ENCODE data around the gene STRN4. TPM values are rescaled to one million over a fixed set of nuclear protein-coding genes. Genes with fewer than 3 reads are reported as not detected.

Gene STRN4
- total RNA-seq, 1 experiment from 2014 or later, result 134 TPM

DNA sequence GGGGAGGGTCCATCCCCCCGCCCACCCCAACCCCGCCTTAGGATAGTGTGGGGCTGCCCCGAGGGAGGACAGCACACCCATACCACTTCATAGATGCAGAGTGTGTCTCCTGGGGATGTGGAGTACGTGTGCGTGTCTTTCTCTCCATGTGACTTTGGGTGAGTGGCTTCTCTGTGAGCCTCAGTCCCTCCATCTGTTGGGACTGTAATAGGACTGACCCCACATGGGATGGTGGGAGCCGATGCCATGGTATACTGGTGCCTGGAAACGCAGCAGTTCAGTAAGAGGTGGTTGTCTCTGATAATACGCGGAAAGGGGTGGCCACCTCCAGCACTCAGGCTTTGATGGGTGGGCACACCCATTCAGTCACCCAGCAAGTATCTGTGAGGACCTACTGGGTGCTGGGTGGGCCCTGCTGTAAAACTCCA is 28.5 kb downstream of the STRN4 start:
- TF ChIP-seq EZH2 (IDR thresholded peaks at IDR 0.05; ENCODE audit: borderline replicate concordance, low read depth, low read length, poor library complexity, severe bottlenecking), result no peak
- TF ChIP-seq, protein P1, sequence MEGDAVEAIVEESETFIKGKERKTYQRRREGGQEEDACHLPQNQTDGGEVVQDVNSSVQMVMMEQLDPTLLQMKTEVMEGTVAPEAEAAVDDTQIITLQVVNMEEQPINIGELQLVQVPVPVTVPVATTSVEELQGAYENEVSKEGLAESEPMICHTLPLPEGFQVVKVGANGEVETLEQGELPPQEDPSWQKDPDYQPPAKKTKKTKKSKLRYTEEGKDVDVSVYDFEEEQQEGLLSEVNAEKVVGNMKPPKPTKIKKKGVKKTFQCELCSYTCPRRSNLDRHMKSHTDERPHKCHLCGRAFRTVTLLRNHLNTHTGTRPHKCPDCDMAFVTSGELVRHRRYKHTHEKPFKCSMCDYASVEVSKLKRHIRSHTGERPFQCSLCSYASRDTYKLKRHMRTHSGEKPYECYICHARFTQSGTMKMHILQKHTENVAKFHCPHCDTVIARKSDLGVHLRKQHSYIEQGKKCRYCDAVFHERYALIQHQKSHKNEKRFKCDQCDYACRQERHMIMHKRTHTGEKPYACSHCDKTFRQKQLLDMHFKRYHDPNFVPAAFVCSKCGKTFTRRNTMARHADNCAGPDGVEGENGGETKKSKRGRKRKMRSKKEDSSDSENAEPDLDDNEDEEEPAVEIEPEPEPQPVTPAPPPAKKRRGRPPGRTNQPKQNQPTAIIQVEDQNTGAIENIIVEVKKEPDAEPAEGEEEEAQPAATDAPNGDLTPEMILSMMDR (conservative IDR thresholded peaks at IDR 0.05; ENCODE audit: low read depth, low read length), result no peak
- Histone ChIP-seq H3K36me3 (ENCODE audit: insufficient read depth, low read length, poor library complexity, severe bottlenecking) (peaks cover 22% of the 10 kb centered on the region), H3K27me3 (replicated peaks; ENCODE audit: insufficient read depth, low read depth, low read length, poor library complexity) (no peaks in the 10 kb centered on the region), H3K27ac (ENCODE audit: low read depth, low read length, poor library complexity, severe bottlenecking) (no peak overlapping the region), H3K4me3 (ENCODE audit: low read depth, low read length, poor library complexity, severe bottlenecking) (peak overlapping the region; percentile 73), H3K4me1 (ENCODE audit: insufficient read depth, low read length, poor library complexity, severe bottlenecking) (peaks cover 20% of the 10 kb centered on the region), H3K9me3 (ENCODE audit: low read depth, low read length, poor library complexity, severe bottlenecking) (no peaks in the 10 kb centered on the region)
- CTCF ChIA-PET, result no interaction called here
- BruUV-seq (replicated peaks), result no TSS peak
- no peak for DNase-seq (ENCODE audit: low spot score)
- intact Hi-C loops (cut with micrococcal nuclease; ENCODE audit: unreplicated experiment), result no loop called here
- POLR2A ChIA-PET (ENCODE audit: low non-redundant PET), result no interaction called here

GRCh38 chr19:46717034-46717715 is 29.1 kb downstream of the STRN4 start, which contains the start of gene PRKD2:
Gene PRKD2, minus strand, starts transcription at chr19:46717114. Its CDS starts 744 bp downstream, at chr19:46716370.
- Histone ChIP-seq H3K36me3 (ENCODE audit: insufficient read depth, low read length, poor library complexity, severe bottlenecking) (peaks cover 18% of the 10 kb centered on the region), H3K27ac (ENCODE audit: low read depth, low read length, poor library complexity, severe bottlenecking) (peak within 1 kb of the TSS; percentile 80), H3K27me3 (replicated peaks; ENCODE audit: insufficient read depth, low read depth, low read length, poor library complexity) (no peaks in the 10 kb centered on the region), H3K4me3 (ENCODE audit: low read depth, low read length, poor library complexity, severe bottlenecking) (peak within 1 kb of the TSS; percentile 73), H3K9me3 (ENCODE audit: low read depth, low read length, poor library complexity, severe bottlenecking) (no peaks in the 10 kb centered on the region), H3K4me1 (ENCODE audit: insufficient read depth, low read length, poor library complexity, severe bottlenecking) (peaks cover 20% of the 10 kb centered on the region)
- no peak for TF ChIP-seq EZH2 (IDR thresholded peaks at IDR 0.05; ENCODE audit: borderline replicate concordance, low read depth, low read length, poor library complexity, severe bottlenecking)
- TF ChIP-seq, protein P1 (conservative IDR thresholded peaks at IDR 0.05; ENCODE audit: low read depth, low read length), result no peak
- no TSS peak for BruUV-seq (replicated peaks)
- ChIA-PET CTCF (interaction anchor here (0.6 to 1.0 kb wide), 3 partner anchors 105 to 1195 kb away, joined by 3 to 6 read pairs (median 3); no protein-coding TSS in a partner anchor), POLR2A (ENCODE audit: low non-redundant PET) (interaction anchor here (0.6 kb wide), 1 partner anchor 396 kb away, joined by 6 read pairs; no protein-coding TSS in a partner anchor)
- intact Hi-C loops (cut with micrococcal nuclease; ENCODE audit: unreplicated experiment), result no loop called here
- peak; percentile 86 for DNase-seq (ENCODE audit: low spot score)

- TSS peak; percentile 31 for BruUV-seq (replicated peaks)
- intact Hi-C loops (cut with micrococcal nuclease; ENCODE audit: unreplicated experiment), result no loop called here
- no peaks in the 10 kb centered on the region for H3K27me3 ChIP-seq (replicated peaks; ENCODE audit: insufficient read depth, low read depth, low read length, poor library complexity)
- peak overlapping the region; percentile 73 for H3K4me3 ChIP-seq (ENCODE audit: low read depth, low read length, poor library complexity, severe bottlenecking)
- H3K27ac ChIP-seq (ENCODE audit: low read depth, low read length, poor library complexity, severe bottlenecking), result peak overlapping the region; percentile 80
- peaks cover 13% of the 10 kb centered on the region for H3K36me3 ChIP-seq (ENCODE audit: insufficient read depth, low read length, poor library complexity, severe bottlenecking)
- H3K4me1 ChIP-seq (ENCODE audit: insufficient read depth, low read length, poor library complexity, severe bottlenecking), result peaks cover 20% of the 10 kb centered on the region
- POLR2A ChIA-PET (ENCODE audit: low non-redundant PET), result interaction anchor here (0.6 kb wide), 1 partner anchor 396 kb away, joined by 6 read pairs; no protein-coding TSS in a partner anchor
- CTCF ChIA-PET, result interaction anchor here (0.6 to 1.0 kb wide), 3 partner anchors 105 to 1194 kb away, joined by 3 to 6 read pairs (median 3); no protein-coding TSS in a partner anchor
- no peak for DNase-seq (ENCODE audit: low spot score)
- H3K9me3 ChIP-seq (ENCODE audit: low read depth, low read length, poor library complexity, severe bottlenecking), result no peaks in the 10 kb centered on the region
- TF ChIP-seq, protein P1 (conservative IDR thresholded peaks at IDR 0.05; ENCODE audit: low read depth, low read length), result no peak
- no peak for TF ChIP-seq EZH2 (IDR thresholded peaks at IDR 0.05; ENCODE audit: borderline replicate concordance, low read depth, low read length, poor library complexity, severe bottlenecking)
These were observed 29.6 kb downstream of the STRN4 start for GRCh38 chr19:46716672-46717033.

Data from A673 (cell line).